HG03457 (cell line): Measurements from ENCODE around the gene RILPL1.
"Not testable (repeated sequence)": the region's sequence is repeated elsewhere in the genome, so short reads cannot be mapped to it uniquely, and the experiment has no call there.

Source experiments
- ATAC-seq: cut with Tn5 transposase; IDR thresholded peaks from one replicate; pipeline ENCODE4 v1.9.1; 2021; ENCODE audit warnings: moderate number of reproducible peaks; ENCODE audit not compliant: unreplicated experiment

Gene RILPL1

DNA sequence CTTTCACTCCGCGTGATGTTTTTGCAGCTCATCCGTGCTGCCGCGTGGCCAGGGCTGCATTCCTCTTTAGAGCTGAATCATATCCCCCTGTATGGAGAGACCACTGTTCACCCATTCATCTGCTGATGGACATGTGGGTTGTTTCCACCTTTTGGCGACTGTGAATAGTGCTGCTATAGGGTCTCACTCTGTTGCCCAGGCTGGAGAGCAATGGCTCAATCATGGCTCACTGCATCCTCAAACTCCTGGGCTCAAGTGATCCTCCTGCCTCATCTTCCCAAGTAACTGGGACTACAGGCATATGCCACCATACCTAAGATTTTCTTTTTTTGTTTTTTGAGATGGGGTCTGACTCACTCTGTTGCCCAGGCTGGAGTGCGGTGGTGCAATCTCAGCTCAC lies 36.5 kb downstream of the RILPL1 start:
- no peak for ATAC-seq

DNA sequence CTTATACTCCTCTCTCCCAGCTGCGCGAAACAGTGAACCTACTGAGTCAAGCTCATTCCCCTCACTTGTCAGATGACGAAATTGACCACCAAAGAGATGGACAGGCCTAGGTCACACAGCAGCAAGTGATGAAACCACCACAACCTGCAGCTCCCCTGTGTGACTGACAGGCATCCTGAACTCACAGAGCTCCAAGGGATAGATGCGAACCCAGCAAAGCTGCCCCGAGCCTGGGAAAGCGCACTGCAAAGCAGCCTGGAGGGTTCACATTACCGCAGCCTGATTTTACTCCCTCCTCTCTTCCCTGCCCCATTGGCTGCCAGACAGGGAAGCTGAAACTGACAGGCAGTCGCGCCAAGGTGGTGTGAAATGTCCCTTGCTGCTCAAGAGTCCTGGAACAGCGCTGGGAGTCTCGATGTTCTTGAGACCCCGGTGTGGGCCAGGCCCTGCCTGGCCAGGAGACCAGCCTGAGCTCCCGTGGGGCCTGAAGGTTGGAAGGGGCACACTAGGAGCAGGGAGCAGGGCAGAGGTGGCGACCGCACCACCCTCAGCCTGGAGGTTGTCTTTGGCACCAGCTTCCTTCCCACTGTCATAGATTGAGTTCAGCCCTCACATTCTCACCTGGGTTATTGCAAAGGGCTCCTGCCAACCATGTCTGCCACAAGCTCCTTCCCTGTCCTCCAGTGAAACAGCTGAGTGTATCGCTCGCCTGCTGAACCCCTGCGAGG lies 39.2 kb downstream of the RILPL1 start:
- no peak for ATAC-seq

DNA sequence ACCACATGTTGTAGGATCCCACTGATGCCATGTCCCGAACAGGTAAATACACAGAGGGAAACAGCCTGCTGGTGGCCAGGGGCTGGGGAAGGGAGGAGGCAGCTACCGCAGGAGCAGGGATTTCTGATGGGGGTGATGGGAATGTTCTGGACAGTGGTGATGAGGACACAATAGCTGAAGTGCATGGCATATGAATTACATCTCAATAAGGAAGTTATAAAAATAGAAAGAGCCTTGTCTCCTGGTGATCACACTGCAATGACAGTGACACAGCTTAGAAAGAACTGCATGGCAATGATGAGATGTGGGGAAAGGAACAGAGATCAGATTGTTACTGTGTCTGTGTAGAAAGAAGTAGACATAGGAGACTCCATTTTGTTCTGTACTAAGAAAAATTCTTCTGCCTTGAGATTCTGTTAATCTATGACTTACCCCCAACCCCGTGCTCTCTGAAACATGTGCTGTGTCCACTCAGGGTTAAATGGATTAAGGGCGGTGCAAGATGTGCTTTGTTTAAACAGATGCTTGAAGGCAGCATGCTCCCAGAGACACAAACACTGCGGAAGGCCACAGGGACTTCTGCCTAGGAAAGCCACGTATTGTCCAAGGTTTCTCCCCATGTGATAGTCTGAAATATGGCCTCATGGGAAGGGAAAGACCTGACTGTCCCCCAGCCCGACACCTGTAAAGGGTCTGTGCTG lies 41.0 kb downstream of the RILPL1 start:
- ATAC-seq, result not testable (repeated sequence)

DNA sequence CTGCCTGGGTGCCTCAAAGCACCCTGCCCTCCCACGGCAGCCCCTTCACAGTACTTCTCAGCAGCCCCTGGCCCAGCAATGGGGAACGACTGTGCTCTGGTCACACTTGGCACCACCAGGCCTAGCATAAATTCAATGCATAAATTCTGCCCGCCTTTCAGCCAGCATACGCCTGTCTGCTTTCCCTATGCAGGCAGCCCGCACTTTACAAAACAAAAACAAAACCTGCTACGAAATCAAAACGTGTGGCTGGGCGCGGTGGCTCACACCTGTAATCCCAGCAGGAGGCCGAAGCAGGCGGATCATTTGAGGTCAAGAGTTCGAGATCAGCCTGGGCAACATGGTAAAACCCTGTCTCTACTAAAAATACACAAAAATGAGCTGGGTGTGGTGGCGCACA lies 42.0 kb downstream of the RILPL1 start:
- no peak for ATAC-seq

DNA sequence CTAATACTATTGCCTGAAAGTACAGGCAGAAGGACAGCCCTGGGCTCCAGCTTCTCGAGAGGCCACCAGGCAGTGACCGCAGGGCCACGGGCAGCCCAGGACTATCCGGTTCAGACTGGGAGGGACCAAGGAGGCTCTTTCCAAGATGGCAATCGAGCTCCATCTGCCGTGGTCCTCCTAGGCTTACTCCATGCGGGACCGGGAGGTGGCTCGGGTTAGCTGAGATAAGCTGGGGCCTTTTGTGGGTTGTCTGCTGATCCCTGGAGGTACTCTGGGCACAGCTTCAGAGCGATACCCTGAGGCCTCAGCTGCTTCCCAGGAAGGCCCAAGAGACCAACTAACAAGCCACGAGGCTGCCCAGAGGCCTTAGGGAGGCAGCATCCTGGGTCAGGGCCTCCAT lies 42.5 kb downstream of the RILPL1 start:
- ATAC-seq, result no peak

DNA sequence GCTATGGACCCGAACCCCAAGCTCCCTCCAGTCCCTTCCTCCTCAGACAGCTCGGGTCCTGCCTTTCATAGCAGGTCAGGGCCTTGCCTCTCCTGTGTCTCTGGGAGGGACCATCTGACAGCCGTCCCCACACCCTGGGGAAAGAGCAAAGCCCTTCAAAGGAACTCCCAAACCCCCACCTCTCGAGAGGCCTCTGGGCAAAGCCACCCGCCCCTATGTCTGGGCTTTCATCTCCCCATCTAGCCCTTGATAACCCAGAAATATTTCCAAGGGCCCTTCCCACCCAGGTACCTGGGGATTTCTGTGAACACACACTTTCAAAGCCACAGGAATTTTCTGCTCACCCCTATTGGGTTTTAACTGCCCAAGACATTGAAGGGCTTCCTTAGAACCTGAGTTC lies 43.4 kb downstream of the RILPL1 start:
- ATAC-seq, result no peak

DNA sequence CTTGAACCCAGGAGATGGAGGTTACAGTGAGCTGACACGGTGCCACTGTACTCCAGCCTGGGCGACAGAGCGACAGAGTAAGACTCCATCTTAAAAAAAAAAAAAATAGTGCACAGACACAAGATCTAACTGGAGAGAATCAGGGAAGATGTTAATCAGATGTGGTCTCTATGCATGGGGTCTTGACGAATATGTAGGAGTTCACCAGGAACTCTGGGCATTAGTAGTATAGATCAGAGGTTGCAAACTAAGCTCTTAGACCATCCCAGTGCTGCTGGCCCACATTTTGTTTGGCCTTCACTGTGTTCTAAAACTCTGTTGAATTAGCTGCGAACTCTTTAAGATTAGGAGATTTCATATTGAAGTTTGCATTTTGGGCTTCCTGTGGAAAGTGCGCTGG lies 43.9 kb downstream of the RILPL1 start:
- ATAC-seq, result no peak

DNA sequence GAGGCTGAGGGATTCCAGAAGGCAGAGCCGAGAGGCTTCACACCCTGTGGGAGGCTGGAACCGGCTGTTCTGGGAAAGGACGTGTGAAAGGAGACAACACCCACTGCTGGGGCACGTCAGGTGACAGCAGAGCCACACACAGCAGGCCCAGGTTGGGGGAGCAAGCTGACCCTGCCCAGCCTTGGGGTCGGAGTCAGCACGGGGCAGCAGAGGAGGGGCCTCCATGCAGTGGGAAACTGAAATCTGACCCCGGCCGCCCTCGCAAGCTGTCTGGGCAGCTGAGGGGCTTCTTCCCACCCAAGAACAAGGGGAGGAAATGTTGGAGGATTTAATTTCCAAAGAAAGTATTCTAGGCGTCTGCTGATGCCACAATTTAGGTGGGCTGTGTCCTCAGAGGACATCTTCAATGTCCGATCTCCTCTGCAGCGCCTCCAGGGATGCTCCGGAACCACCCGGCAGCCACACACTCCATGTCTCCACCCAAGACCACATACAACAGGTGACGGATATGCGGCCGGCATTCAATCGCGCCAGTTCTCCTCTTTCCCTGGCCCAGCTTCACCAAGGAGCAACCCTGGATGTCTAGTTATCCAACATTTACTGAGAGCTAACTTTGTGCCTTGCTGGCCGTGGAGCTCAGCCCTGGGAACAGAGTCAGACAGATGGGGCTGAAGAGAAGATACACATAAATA lies 44.8 kb downstream of the RILPL1 start:
- ATAC-seq, result no peak

DNA sequence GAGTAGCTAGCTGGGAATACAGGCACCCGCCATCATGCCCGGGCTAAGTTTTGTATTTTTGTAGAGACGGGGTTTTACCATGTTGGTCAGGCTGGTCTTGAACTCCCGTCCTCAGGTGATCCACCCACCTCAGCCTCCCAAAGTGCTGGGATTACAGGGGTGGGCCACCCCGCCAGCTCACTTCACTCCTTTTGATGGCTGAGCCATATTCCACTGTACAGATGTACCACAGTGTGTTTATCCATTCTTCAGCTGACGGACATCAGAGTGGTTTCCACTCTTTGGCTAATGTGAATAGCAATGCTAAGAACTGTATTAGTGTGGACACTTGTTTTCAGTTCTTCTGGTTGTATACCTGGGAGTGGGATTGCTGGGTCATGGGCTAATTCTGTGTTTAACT lies 46.1 kb downstream of the RILPL1 start:
- ATAC-seq, result no peak

DNA sequence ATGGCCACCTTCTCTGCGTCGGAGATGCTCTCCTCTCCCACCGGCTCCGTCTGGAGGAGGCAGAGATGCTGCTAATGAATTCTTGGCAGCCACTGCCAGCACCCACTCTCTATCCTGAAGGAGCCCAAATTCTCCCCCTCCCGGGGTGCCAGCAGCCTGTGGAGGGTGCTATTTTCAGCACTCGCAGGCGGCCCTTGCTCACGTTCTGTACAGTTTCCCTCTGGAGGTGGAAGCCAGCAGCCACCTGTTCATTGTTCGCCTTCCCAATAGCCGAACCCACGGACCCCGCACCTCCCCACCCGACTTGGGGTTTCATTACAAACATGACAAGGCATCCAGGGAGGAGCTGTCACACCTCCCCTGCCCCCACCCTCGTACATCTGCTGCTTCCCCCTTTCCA lies 47.8 kb downstream of the RILPL1 start:
- ATAC-seq, result no peak

DNA sequence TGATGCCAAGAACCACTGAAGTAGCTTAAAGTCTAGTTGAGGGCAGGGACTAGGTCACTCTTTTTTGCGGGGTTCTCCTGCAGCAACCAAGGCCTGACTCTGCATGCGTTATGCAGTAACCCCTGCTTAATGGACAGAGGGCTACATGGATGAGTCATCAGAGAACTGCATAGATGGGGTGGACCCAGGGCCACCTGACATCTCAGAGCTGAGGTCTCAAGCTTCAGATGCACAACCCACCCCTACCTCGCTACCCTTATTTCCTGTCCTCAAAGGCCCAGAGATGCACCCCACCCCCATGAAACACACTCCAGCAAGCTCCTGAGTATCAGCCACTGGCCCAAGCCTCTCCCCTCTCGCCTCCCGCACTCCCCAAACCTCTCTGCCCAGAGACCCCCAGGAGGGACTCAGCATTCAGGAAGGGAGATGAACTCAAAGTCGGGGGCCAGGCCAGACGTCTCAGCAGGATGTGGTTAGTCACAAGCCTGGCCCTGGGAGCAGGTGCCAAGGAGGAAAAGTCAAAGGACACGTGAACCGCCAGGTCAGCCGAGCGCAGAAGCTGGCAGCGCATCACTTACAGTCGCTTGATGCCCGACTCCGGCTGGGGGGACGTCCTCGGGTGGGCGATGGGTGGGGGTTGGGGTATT lies 49.8 kb downstream of the RILPL1 start:
- ATAC-seq, result no peak

DNA sequence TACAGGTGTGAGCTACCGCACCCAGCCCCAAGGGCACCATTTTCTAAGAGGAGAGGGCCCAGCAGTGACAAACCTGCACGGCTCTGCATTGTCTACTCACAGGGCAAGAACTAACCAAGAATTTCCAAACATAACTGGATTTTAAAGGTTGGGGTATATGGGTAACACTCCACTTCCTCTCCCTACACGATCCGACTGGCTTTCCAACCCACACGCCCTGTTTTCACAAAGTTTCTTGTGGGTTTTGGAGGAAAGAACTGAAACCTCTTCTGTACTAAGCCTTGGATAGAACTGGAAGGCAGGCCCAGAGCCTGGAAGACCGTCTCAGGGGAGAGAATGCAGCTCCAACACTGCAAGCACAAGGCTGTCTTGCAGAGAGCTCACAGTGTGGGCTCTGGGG lies 50.6 kb downstream of the RILPL1 start:
- ATAC-seq, result no peak

DNA sequence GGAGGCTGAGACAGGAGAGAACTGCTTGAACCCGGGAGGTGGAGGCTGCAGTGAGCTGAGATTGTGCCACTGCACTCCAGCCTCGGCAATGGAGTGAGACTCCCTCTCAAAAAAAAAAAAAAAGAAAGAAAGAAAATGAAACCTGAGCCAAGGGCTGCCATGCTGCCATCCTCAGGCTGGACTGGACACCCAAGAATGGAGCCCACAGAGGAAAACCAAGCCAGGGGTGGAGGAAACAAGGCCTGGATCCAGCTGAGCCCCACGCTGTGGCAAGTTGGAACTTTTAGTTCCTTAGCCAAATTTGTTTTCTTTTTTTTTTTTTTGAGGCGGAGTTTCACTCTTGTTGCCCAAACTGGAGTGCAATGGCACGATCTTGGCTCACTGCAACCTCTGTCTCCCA lies 52.3 kb downstream of the RILPL1 start:
- ATAC-seq, result not testable (repeated sequence)

DNA sequence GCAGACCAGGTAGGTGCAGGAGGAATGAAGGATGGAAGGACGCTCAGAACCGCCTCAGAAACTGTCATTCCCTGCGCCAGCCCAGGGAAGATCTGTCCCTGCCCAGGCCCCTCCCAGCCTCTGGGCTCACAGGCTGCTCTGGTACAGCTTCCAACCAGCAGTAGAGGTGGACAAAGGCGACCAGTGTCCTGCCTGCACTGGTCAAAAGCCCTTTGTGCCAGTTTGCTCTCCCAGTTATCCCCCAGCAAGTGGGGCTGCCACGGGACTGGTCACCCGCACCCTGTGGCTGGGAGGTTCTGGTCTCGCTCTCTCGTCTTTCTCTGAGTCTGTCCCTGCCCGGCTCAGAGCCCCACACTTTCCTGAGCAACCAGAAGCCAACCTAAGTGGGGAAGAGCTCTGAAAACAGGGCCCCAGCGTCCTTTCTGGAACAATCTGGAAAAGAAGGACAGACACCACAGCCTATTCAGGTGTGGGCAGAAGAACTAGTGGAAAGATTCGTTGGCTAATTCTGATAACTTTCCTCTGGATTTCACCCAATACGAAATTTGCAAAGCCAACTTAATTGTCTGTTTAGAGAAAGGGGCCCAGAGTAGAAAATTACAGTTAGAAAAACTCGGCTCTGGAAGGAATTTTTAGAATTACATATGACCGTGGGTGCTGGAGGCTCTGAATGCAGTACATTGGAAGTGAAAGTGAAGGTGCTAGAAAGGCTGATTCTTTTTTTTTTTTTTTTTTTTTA lies 53.9 kb downstream of the RILPL1 start:
- no peak for ATAC-seq

DNA sequence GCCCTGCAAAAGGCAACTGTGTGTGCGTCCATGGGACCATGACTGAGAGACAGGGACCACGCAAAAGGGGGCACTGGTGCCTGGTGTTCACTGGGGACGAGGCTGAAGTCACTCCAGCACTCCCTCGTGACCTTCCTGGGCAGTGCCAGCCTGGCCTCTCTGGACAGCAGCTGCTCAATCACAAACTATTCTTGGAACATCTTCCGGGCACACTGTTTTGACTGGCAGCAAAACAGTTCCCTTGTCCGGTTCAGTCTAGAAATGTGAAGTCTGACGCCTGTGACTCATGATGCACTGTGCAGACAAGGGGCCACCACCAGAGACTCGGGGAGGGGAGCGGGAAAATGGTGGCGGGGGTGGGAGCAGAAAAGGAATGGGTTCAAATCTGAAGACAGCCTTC lies 54.8 kb downstream of the RILPL1 start:
- ATAC-seq, result no peak

DNA sequence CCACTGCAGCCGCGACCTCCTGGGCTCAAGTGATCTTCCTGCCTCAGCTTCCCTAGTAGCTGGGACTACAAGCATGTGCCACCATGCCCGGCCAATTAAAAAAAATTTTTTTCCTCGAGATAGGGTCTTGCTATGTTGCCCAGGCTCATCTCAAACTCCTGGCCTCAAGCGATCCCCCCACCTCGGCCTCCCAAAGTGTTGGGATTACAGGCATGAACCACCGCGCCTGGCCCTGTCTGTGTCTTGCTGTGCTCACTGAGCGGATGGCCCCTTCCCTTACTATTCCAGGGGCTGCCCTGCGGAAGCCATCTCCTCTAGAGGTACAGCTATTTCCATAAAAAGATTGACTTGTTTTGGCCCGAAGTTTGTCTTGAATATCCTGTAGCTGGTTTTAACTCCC lies 55.5 kb downstream of the RILPL1 start:
- ATAC-seq, result no peak

DNA sequence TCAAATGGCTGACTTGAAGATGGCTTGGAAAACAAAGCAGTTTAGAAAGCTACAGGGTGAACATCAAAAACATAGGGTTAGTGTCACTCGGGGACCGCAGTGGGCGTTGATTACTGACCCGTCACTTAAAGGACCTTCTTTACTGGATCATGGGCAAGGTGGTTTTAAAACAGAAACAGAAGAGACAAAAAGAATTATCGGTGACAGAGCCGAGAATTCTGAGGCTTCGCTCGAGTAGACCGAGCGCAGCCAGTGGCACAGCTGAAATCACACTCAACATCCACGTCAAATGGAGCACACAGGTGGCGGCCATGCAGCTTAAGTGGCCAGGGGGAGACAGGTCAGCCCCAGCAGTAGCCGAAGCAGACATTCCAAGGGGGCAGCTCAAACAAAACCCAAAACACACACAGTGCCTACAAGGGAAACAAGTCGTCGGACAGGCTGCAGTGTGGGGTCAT lies 58.2 kb downstream of the RILPL1 start:
- ATAC-seq, result no peak

DNA sequence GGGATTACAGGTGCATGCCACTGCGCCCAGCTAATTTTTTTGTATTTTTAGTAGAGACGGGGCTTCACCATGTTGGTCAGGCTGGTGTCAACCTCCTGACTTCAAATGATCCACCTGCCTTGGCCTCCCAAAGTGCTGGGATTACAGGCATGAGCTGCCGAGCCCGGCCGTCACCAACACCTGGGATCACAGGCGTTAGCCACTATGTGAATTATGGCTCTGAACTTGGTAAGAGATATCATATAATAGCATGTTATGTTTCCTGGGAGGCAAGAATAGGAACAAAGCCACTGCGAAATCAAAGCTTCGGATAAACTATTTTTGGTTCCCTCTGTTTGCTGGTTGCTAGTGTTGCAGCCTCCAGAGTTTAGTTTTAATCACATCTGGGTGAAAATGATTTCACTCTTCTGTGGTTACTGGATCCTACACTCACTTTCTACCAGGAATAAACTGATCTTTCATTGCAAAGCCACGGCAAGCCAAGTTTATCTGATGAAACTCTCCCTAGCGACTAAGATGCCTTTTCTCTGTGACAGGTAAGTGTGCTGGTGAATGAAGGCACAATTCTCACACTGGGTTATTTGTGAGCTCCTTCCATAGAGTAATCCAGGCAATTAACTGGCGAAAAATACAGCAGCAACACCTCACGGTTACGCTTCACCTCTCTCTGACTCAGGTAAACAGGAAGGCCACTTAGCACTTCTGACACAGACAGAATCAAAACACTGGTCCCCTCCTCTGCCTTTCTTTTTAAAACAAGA lies 58.9 kb downstream of the RILPL1 start:
- ATAC-seq, result no peak

DNA sequence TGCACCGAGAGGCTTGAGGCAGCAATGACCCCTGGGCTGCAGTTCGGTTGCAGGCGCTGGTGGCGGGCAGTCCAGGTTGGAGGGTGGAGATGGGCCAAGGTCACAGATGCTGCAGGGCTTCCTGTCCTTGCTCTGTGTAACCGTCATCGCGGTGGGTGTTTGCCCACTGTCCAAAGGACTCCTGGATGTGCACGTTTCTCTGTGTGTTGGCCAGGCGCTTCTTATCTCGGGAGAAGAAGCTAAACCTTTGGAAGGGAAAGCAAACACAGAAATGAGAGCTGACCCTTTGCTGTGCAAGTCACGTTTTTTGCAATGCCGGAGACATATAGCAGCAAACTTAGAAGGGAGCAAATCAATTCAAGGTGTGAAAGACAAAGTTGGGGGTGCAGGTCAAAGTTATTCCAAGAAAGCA lies 61.1 kb downstream of the RILPL1 start:
- ATAC-seq, result no peak
